Natural killer cell (primary cell): ENCODE measurements around the gene E2F3. TPM values are rescaled to one million over a fixed set of nuclear protein-coding genes. Genes with fewer than 3 reads are reported as not detected.

ENCODE experiments used
- ATAC-seq, 3 donors: fragments of 150-1000 bp in 2 of 3; fragments of 200-7000 bp in 1 of 3; cut with Tn5 transposase; 1 replicate in 1 of 3; 2 replicates in 2 of 3; pipeline ENCODE4 v1.10.0; 2021; ENCODE audit warnings: mild to moderate bottlenecking in 2 of 3, moderate library complexity in 2 of 3
- DNase-seq, 2 donors: peaks; one replicate each; pipeline versions ENCODE4 v3.0.0 to v3.0.0-alpha.2; 2013 to 2021; ENCODE audit warnings: mixed read lengths in 1 of 2
- H3K27ac ChIP-seq: one replicate; pipeline ENCODE4 v1.5.1; 2013; ENCODE audit warnings: mild to moderate bottlenecking, low read length
- H3K27me3 ChIP-seq: one replicate; pipeline ENCODE4 v1.6.1; 2013; ENCODE audit warnings: low read length; ENCODE audit not compliant: control insufficient read depth, insufficient read depth
- H3K36me3 ChIP-seq: one replicate; pipeline ENCODE4 v1.6.1; 2013; ENCODE audit warnings: low read length; ENCODE audit not compliant: control insufficient read depth, insufficient read depth
- H3K4me1 ChIP-seq: one replicate; pipeline ENCODE4 v1.6.1; 2013; ENCODE audit warnings: low read length; ENCODE audit not compliant: control insufficient read depth, insufficient read depth
- H3K4me3 ChIP-seq: one replicate; pipeline ENCODE4 v1.5.1; 2013; ENCODE audit warnings: low read length
- H3K9me3 ChIP-seq: one replicate; pipeline ENCODE4 v1.6.1; 2013; ENCODE audit warnings: low read length; ENCODE audit not compliant: control insufficient read depth, insufficient read depth
- H3K27ac Mint-ChIP-seq, 2 donors: one replicate each; pipeline ENCODE4 v1.8.0; 2022; ENCODE audit warnings: mild to moderate bottlenecking in 2 of 2, mixed read lengths in 2 of 2, moderate library complexity in 1 of 2
- H3K27me3 Mint-ChIP-seq, 2 donors: one replicate each; pipeline ENCODE4 v1.8.0; 2022; ENCODE audit warnings: low read depth in 2 of 2, mixed read lengths in 2 of 2
- H3K36me3 Mint-ChIP-seq: one replicate; pipeline ENCODE4 v1.8.0; 2022; ENCODE audit warnings: mixed read lengths
- H3K4me1 Mint-ChIP-seq, 2 donors: one replicate each; pipeline ENCODE4 v1.8.0; 2022; ENCODE audit warnings: mixed read lengths in 2 of 2
- H3K4me3 Mint-ChIP-seq: one replicate; pipeline ENCODE4 v1.8.0; 2022; ENCODE audit warnings: mild to moderate bottlenecking, moderate library complexity, mixed read lengths
- H3K9me3 Mint-ChIP-seq, 2 donors: one replicate each; pipeline ENCODE4 v1.8.0; 2022; ENCODE audit warnings: mixed read lengths in 2 of 2
- CTCF ChIP-seq: fragments of 200-600 bp; IDR thresholded peaks from one replicate; pipeline ENCODE4 v1.8.0; 2022; ENCODE audit warnings: antibody characterized with exemption
- WGBS: methylation state at CpG from one replicate; pipeline ENCODE4 v1.1.7; 2013; ENCODE audit warnings: missing lambda C conversion rate; ENCODE audit not compliant: insufficient coverage; 5-methylcytosine and 5-hydroxymethylcytosine counted together
- intact Hi-C: fragments of 100-400 bp; cut with micrococcal nuclease; formaldehyde crosslinking; loops from one replicate; pipeline ENCODE4 v1.14.2; 2022
- total RNA-seq, 4 donors: library from RNA; stranded (reverse); fragments of 120-200 nt in 1 of 4; gene quantifications; one replicate each; pipeline versions ENCODE4 v1.2.3 to v1.2.4, GENCODE V29; 2013 to 2022

The E2F3 gene
- 10 to 100 TPM in 2 of 3 donors, 1 to 10 TPM in 1; 8.2 to 14.7 (median 12.2) TPM for total RNA-seq
- 6.9 TPM for total RNA-seq (2013)

GRCh38 chr6:20401205-20402091 lies at the start of gene E2F3:
TSS of gene E2F3 (plus strand) at chr6:20401879. CDS start at chr6:20402233, 354 bp downstream.
- Mint-ChIP-seq H3K9me3 (no peaks in the 10 kb centered on the region), H3K4me3 (peak within 1 kb of the TSS; percentile 96), H3K4me1 (peaks cover 25 to 29% of the 10 kb centered on the region in 2 donors), H3K27ac (peak within 1 kb of the TSS; percentile 89 to 95), H3K36me3 (no peaks in the 10 kb centered on the region), H3K27me3 (no peaks in the 10 kb centered on the region)
- Histone ChIP-seq H3K4me1 (peaks cover 20% of the 10 kb centered on the region), H3K9me3 (no peaks in the 10 kb centered on the region), H3K4me3 (peak within 1 kb of the TSS; percentile 65), H3K27me3 (no peaks in the 10 kb centered on the region), H3K27ac (peak within 1 kb of the TSS; percentile 73), H3K36me3 (peaks cover 3% of the 10 kb centered on the region)
- DNase-seq = peak; percentile 97 to 99
- peak; percentile 83 to 93 (median 85) for ATAC-seq
- intact Hi-C loops = loop anchor here (1.0 to 5.0 kb wide), 6 partner anchors 53 to 1191 kb away; partner anchors contain the start of genes CDKAL1 and SOX4
- no peak for TF ChIP-seq CTCF
- WGBS = 0% methylated on average over 61 of the region's 63 CpGs

GRCh38 chr6:20352346-20352745 lies 49.3 kb upstream of the E2F3 start:
- Histone ChIP-seq H3K27me3 (no peaks in the 10 kb centered on the region), H3K9me3 (peaks cover 6% of the 10 kb centered on the region), H3K4me1 (no peaks in the 10 kb centered on the region), H3K27ac (no peak overlapping the region), H3K36me3 (no peaks in the 10 kb centered on the region), H3K4me3 (no peak overlapping the region)
- no peak for ATAC-seq
- 79% methylated on average over 1 of the region's 4 CpGs for WGBS
- DNase-seq = no peak
- Mint-ChIP-seq H3K36me3 (no peaks in the 10 kb centered on the region), H3K4me3 (no peak overlapping the region), H3K9me3 (no peaks in the 10 kb centered on the region), H3K27me3 (no peaks in the 10 kb centered on the region), H3K4me1 (no peaks in the 10 kb centered on the region), H3K27ac (no peak overlapping the region)
- no peak for TF ChIP-seq CTCF
- intact Hi-C loops = no loop called here

GRCh38 chr6:20353134-20353533 lies 48.5 kb upstream of the E2F3 start:
- H3K9me3 Mint-ChIP-seq = no peaks in the 10 kb centered on the region
- no peaks in the 10 kb centered on the region for H3K4me1 Mint-ChIP-seq
- Histone ChIP-seq H3K4me3 (no peak overlapping the region), H3K36me3 (no peaks in the 10 kb centered on the region), H3K27ac (no peak overlapping the region), H3K9me3 (peaks cover 6% of the 10 kb centered on the region), H3K27me3 (no peaks in the 10 kb centered on the region), H3K4me1 (no peaks in the 10 kb centered on the region)
- intact Hi-C loops = no loop called here
- 95% methylated on average over 5 of the region's 5 CpGs for WGBS
- TF ChIP-seq CTCF = no peak
- ATAC-seq (no peak), DNase-seq (no peak)
- no peaks in the 10 kb centered on the region for H3K36me3 Mint-ChIP-seq
- H3K27me3 Mint-ChIP-seq = no peaks in the 10 kb centered on the region
- H3K4me3 Mint-ChIP-seq = no peak overlapping the region
- no peak overlapping the region for H3K27ac Mint-ChIP-seq
